NCI-H748 (cell line): ENCODE data around the gene SELENOV.
A peak's percentile ranks its signal among the peaks of the same experiment; 100 is the strongest.

ENCODE experiments used
- DNase-seq: peaks from one replicate; lab custom pipeline; 2025; ENCODE audit not compliant: unreplicated experiment; lab: John Stamatoyannopoulos, UW

SELENOV gene

DNA sequence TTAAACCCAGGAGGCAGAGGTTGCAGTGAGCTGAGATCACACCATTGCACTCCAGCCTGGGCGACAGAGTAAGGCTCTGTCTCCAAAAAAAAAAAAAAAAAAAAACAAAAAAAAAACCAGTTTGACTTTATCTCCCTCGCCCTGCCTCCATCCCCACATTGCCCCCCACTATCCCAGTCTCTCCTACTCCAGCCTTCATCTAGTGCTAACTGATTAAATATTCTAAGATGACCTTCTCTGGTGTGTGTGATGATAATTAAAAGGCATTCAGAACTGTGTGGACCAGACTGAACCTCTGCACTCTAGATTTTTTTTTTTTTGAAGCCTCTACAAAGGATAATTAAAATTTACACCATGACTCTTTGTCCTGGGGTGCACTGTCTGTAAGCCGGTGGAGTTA lies 22.2 kb upstream of the SELENOV start:
- no peak for DNase-seq

DNA sequence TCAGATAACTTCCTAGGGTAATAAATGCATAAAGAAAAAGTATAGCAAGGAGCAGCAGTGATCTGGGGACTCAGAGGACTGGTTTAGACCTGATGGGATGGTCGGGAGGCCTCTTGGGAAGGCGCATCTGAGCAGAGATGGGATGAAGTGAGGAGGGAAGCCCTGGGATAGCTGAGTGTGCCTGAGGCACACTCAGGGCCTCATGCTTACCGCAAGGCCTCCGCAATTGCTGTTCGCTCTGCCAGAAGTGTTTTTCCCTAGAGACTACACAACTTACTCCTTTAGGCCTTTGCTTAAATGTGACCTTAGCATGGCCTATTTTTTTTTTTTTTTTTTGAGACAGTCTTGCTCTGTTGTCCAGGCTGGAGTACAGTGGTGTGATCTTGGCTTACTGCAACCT lies 20.3 kb upstream of the SELENOV start:
- DNase-seq = no peak

DNA sequence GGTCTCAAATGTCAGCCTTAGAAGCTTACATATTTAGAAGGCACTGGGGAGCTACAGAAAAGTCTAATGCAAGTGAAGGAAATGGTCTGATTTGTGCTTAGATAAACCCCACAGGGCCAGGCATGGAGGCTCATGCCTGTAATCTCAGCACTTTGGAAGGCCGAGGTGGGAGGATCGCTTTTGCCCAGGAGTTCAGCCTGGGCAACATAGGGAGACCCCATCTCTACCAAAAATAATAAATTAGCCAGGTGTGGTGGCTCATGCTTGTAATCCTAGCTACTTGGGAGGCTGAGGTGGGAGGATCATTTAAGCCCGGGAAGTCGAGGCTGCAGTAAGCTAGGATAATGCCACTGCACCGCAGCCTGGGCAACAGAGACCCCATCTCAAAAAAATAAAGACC lies 18.9 kb upstream of the SELENOV start:
- DNase-seq = no peak

DNA sequence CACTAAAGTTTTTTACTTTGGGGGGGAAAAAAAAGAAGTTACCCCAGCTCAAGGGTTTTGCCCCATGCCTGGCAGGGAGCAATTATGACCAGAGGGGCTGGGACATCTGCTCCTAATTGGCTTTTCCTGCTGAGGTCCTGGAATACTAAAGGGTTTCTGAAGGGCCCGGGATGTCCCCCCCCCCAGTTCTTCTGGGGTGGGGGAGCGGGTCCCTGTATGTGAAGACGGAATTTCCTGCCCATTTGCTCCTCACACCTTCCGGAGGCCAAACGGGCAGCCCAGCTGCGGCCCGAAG lies 17.3 kb upstream of the SELENOV start:
- DNase-seq = no peak

DNA sequence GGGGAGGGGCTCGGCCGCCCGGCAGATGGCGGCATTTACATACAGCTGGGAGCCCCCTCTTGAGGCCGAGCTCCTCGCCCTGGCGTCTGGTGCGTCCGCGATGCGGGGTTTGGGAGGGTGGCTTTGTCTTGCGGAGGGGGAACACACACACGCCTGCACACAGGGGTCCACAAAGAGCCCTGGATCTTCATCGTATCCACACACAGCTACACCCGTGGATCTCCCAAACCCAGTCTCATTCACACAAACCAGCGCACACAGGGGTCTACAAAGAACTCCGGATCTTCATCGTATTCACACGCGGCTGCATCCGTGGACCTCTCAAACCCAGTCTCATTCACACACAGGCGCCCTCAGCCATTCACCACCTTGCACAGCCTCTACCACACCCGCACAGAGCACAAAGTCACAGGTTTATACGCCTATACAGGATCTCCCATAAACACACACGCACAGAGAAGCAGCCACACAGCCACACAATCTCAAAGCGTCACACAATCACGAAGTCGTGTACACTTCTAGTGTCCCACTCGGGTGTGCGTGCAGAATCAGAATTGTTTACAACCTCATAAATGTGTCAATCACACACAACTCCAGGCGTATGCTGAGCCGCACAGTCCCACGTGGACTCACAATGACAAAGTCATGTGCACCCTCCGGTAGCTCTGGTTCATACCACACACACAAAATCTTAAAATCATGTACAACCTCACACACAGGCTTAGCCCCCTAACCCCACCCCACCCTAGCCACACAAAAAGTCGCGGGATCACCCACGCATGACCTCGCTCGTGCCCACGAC lies 16.7 kb upstream of the SELENOV start:
- peak; percentile 98 for DNase-seq

DNA sequence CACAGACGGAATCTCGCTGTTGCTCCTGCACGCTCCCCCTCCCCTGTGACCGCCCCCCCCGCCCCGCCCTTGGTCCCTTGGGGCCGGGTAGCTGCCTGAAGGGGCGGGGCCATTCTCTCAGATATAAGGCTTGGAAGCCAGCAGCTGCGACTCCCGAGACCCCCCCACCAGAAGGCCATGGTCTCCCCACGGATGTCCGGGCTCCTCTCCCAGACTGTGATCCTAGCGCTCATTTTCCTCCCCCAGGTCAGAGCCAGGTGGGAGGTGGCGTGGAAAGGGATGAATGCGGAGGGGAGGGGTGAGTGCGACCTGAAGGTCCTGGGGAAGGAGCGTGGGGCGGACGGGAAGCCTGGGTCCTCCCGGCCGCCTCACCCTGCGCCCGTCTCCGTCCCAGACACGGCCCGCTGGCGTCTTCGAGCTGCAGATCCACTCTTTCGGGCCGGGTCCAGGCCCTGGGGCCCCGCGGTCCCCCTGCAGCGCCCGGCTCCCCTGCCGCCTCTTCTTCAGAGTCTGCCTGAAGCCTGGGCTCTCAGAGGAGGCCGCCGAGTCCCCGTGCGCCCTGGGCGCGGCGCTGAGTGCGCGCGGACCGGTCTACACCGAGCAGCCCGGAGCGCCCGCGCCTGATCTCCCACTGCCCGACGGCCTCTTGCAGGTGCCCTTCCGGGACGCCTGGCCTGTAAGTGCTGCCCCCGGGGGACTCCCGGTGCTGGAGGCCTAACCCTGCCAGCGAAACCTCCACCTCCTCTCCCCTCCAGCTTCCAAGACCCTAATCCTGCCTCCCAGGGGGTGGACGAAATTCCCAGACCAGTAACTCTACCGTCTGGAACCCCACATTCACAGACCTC lies 15.9 kb upstream of the SELENOV start, which contains the start of gene DLL3:
Gene DLL3, plus strand, starts transcription at position 150 of the 845 bp plus-strand sequence. Its CDS starts 28 bp downstream, at position 178.
- DNase-seq = peak; percentile 89

DNA sequence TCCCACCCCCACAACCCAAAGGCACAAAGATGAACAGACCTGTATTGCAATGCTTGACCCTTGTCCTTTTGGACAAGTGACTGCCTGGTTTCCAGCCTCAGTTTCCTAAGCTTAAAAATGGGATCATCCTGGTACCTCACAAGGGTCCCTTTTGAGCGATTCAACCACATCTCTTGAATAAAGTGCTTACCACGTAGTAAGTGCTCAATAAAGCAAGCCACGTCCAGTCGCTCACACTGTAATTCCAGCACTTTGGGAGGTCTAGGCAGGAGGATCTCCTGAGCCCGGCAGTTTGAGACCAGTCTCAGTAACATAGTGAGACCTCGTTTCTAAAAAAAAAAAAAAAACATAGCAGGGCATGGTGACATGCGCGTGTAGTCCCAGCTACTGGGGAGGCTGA lies 15.0 kb upstream of the SELENOV start:
- no peak for DNase-seq

DNA sequence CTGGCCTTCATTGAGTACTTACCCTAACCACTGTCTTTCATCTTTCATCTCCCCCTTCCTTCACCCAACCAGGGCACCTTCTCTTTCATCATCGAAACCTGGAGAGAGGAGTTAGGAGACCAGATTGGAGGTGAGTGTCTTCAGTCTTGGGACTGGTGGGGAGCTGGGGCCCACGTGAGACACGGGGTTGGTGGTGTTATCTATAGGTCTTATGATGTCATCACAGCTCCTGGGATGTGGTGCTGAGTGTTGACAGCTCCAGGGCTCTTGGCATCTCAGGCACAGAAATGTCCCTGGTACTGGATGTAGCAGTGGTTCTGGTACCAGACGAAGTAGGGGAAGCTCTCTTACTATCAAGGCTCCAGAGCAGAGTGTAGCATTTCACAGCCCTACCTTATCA lies 14.4 kb upstream of the SELENOV start:
- DNase-seq = no peak

DNA sequence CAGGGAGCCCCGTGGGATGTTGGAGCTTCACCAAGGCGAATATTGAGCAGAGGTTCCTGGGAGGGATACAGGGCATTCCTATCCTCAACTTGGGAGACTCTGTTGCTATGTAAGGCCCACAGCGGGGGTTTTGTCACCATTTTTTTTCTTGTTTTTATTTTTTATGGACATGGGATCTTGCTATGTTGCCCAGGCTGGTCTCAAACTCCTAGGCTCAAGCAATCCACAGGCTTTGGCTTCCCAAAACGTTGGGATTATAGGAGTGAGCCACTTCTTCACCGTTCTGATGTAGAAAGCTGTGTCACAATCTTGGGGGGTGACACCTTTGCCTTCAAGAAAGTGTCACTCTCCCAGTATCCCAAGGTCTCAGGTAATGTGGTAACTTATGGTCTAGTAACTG lies 13.6 kb upstream of the SELENOV start:
- no peak for DNase-seq

DNA sequence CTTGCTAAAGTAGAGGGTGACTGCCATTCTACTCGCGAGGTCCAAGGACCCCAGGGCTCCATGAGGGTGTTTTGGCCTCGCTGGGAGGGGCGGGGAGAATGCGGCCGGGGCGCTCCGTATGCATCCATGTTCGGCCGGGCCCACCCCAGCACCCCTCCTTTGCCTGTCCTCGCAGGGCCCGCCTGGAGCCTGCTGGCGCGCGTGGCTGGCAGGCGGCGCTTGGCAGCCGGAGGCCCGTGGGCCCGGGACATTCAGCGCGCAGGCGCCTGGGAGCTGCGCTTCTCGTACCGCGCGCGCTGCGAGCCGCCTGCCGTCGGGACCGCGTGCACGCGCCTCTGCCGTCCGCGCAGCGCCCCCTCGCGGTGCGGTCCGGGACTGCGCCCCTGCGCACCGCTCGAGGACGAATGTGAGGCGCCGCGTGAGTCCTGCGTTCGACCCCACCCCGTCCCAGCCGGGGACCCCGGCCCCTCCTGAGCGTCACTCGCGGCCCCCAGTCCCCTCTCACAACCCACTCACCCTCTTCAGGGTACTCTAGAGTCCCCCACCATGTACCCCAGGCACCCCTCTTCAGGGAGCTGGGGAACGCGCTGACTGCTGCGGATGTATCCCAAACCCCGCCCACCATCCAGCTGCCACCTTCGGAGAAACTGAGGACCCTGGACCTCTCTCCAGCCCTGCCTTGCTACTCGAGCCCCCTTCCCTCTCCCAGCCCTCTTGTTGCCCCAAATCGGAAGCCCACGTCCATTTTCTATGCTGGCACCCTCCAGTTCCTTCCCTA lies 12.1 kb upstream of the SELENOV start:
- no peak for DNase-seq

DNA sequence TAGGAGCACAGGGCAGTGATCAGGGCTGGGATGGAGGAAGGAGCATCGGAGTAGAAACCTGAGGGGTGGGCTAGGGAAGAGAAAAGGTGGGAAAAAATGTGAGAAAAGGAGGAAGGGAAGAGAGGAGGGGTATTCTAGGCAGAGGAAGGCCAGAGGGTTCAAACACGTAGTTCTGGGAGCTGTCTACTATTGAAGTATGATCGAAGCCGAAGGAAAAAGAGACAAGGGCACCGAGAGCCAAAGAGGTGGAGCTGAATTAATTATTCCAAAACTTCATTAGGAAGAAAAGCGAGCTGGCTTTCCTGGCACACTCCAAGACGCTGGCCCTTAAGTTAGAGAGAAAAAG lies 8.4 kb upstream of the SELENOV start:
- no peak for DNase-seq

DNA sequence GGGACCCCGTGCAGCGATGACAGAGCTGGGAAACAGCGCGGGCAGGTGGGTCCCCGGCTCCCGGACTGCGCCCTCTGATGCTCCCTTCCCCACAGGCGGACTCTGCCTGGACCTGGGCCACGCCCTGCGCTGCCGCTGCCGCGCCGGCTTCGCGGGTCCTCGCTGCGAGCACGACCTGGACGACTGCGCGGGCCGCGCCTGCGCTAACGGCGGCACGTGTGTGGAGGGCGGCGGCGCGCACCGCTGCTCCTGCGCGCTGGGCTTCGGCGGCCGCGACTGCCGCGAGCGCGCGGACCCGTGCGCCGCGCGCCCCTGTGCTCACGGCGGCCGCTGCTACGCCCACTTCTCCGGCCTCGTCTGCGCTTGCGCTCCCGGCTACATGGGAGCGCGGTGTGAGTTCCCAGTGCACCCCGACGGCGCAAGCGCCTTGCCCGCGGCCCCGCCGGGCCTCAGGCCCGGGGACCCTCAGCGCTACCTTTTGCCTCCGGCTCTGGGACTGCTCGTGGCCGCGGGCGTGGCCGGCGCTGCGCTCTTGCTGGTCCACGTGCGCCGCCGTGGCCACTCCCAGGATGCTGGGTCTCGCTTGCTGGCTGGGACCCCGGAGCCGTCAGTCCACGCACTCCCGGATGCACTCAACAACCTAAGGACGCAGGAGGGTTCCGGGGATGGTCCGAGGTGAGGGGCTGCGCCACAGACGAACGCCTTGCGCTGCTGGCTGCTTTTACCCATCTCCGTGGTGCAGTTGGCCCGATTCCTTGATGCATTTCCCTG lies 7.8 kb upstream of the SELENOV start:
- DNase-seq = peak; percentile 97

DNA sequence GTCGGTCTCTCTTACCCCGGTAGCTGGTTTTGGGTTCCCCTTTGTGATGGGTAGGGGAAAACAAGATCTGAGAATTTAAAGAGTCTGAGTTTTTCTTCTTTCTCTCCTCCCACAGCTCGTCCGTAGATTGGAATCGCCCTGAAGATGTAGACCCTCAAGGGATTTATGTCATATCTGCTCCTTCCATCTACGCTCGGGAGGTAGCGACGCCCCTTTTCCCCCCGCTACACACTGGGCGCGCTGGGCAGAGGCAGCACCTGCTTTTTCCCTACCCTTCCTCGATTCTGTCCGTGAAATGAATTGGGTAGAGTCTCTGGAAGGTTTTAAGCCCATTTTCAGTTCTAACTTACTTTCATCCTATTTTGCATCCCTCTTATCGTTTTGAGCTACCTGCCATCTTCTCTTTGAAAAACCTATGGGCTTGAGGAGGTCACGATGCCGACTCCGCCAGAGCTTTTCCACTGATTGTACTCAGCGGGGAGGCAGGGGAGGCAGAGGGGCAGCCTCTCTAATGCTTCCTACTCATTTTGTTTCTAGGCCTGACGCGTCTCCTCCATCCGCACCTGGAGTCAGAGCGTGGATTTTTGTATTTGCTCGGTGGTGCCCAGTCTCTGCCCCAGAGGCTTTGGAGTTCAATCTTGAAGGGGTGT lies 7.1 kb upstream of the SELENOV start:
- peak; percentile 70 for DNase-seq

DNA sequence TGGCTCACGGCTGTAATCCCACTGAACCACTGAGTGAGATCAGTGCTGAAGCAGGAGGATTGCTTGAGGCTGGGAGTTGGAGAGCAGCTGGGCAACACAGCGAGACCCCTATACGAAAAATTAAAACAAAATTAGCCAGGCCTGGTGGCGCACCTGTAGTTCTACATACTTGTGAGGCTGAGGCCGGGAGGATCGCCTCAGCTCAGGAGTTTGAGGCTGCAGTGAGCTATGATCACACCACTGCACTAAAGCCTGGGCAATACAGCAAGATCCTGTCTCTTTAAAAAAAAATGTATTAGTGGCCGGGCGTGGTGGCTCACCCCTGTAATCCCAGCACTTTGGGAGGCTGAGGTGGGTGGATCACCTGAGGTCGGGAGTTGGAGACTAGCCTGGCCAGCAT lies 6.3 kb upstream of the SELENOV start:
- DNase-seq = no peak

DNA sequence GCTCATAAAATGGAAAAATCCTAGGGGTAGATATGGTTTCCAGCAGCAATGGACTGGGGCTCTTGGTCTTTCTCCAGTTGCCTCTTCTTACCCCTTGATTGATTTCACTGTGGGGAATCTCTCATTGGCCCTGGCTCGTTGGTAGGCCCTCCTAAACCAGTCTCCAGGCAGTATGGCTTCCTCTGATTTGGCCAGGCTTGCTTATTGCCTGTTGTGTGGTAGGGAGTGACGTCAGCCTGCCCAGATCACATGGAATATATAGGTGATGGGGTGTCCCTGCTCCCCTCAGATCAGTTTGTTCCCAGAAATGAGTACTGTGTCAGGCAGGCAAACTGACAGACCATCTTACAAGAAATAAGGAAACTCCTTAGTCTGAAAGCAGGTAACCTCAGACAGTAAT lies 5.7 kb upstream of the SELENOV start:
- no peak for DNase-seq

DNA sequence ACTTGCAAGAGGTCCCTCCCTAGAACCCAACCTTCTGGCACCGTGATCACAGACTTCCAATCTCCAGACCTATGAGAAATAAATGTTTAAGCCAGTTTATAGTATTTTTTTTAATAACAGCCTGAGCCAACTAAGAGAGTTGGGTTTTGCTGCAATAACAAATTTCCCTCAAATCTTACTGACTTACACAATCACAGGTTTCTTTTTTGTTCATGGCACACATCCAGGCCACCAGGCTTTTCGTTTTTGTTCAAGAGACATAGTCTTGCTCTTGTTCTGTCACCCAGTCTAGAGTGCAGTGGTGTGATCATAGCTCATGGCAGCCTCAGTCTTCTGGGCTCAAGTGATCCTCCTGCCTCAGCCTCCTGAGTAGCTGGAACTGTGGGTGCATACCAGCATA lies 2.0 kb upstream of the SELENOV start:
- DNase-seq = no peak

DNA sequence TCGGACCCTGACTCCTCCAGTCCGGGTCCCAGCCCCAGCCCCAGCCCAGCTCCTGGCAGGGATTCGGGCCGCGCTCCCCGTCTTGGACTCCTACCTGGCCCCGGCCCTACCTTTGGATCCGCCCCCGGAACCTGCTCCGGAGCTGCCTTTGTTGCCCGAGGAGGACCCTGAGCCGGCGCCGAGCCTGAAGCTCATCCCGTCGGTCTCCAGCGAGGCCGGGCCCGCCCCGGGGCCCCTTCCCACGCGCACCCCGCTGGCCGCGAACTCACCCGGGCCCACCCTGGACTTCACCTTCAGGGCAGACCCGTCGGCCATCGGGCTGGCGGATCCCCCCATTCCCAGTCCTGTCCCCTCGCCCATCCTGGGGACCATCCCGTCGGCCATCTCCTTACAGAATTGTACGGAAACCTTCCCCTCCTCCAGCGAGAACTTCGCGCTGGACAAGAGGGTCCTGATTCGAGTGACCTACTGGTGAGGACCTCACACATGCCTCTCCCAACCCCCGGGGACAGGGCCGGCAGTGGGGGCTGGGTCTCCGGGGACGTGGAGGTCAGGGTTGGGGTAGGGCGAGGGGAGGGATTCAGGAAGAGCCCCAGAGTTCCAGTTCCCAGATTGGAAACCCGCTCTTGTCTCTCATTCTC lies 732 bp downstream of the SELENOV start:
- no peak for DNase-seq

DNA sequence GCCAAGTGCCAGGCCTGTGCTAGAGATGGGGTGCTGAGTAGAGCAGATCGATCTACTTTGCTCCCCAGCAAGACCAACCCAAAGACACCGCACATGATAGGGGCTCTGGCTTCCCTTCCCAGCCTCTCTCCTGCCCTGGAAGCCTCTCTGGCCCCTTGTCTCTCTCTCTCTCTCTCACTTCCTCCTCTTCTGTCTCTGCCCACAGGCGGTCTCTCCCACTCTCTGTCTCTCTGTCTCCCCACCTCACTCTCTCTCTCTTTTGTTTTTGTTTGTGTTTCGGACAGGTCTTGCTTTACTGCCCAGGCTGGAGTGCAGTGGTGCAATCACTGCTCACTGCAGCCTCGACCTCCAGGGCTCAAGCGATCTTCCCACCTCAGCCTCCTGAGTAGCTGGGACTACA lies 1.3 kb downstream of the SELENOV start:
- DNase-seq = no peak

DNA sequence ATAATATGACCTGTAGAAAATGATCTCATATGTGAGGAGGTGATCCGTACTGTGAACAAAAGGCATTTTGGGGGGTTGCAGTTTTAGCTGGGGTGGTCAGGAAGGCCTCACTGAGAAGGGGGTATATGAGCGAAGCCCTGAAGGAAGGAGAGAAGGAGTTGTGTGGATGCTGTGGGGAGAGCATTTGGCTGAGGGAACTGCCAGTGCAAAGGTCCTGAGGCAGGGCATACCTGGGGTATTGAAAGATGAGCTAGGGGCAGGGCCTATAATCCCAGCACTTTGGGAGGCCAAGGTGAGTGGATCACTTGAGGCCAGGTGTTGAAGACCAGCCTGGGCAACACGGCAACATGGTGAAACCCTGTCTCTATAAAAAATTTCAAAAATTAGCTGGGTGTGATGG lies 2.5 kb downstream of the SELENOV start:
- DNase-seq = no peak

DNA sequence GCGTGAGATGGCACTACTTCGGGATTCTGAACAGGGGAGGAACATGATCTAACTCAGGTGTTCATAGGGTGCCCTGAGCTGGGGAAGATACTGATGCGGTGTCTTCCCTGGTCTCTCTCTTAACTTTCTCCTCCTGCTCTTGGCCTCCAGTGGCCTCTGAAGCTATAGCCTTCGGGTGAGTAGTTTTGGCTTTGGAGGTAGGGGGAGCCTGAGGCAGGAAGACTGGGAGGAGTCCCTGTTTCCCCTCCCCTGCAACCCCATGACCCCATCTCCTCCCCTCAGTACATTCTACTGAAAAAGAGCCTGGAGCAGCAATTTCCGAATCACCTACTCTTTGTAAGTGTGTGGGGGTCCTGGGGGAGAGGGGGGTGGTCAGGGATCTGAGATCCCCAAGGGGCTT lies 3.5 kb downstream of the SELENOV start:
- DNase-seq = no peak
